IMR-90 (cell line): ENCODE results near the gene ATP2C2. TPM values are rescaled to one million over a fixed set of nuclear protein-coding genes. Genes with fewer than 3 reads are reported as not detected.

Experiments
- ATAC-seq: fragments of 200-7000 bp; cut with Tn5 transposase; 2 replicates; pipeline ENCODE4 v1.9.1; 2020; ENCODE audit warnings: low read depth, mild to moderate bottlenecking, moderate library complexity
- BruUV-seq: library from RNA; stranded (reverse); fragments of 400-500 nt; replicated peaks from 2 replicates; lab custom pipeline; 2021; lab: Mats Ljungman, UMichigan
- CTCF ChIA-PET: fragments of 300-600 bp; formaldehyde crosslinking; extraction: SDS; loops from one replicate; lab custom pipeline; 2021; ENCODE audit warnings: antibody characterized with exemption; lab: Yijun Ruan, JAX
- POLR2A ChIA-PET: fragments of 300-600 bp; sonication (Branson Sonifier 250); formaldehyde crosslinking; loops from one replicate; lab custom pipeline; 2022; ENCODE audit warnings: antibody characterized with exemption; ENCODE audit not compliant: unreplicated experiment; lab: Charles Lee
- DNase-seq: peaks from one replicate; pipeline ENCODE4 v3.0.0; 2013
- H2AFZ ChIP-seq: replicated peaks from 2 replicates; pipeline ENCODE3; 2013; ENCODE audit warnings: low read length, mild to moderate bottlenecking; ENCODE audit not compliant: poor library complexity
- H2AK5ac ChIP-seq: 2 replicates; pipeline ENCODE4 v1.6.1; 2013; ENCODE audit warnings: low read depth, low read length, inconsistent platforms
- H2AK9ac ChIP-seq: replicated peaks from 2 replicates; pipeline ENCODE3; 2013; ENCODE audit warnings: mild to moderate bottlenecking, low read depth, low read length, moderate library complexity; ENCODE audit not compliant: poor library complexity
- H2BK120ac ChIP-seq: 2 replicates; pipeline ENCODE4 v1.6.1; 2013; ENCODE audit warnings: low read depth, low read length, inconsistent platforms
- H2BK15ac ChIP-seq: 3 replicates; pipeline ENCODE4 v1.6.1; 2013; ENCODE audit warnings: low read depth, low read length, inconsistent platforms
- H2BK20ac ChIP-seq: 2 replicates; pipeline ENCODE4 v1.6.1; 2013; ENCODE audit warnings: low read depth, mild to moderate bottlenecking, inconsistent platforms, low read length, moderate library complexity
- H2BK5ac ChIP-seq: 2 replicates; pipeline ENCODE4 v1.6.1; 2013; ENCODE audit warnings: mild to moderate bottlenecking, low read depth, low read length, inconsistent platforms; ENCODE audit not compliant: poor library complexity, severe bottlenecking
- H3K14ac ChIP-seq: replicated peaks from 2 replicates; pipeline ENCODE4 v1.6.1; 2013; ENCODE audit warnings: low read depth, low read length, inconsistent platforms
- H3K18ac ChIP-seq: 2 replicates; pipeline ENCODE4 v1.6.1; 2013; ENCODE audit warnings: low read depth, low read length, control low read depth
- H3K23ac ChIP-seq: 2 replicates; pipeline ENCODE4 v1.6.1; 2013; ENCODE audit warnings: low read depth, low read length, inconsistent platforms
- H3K27ac ChIP-seq: 2 replicates; pipeline ENCODE4 v1.5.1; 2013; ENCODE audit warnings: mild to moderate bottlenecking, control low read depth, low read length; ENCODE audit not compliant: insufficient read depth
- H3K27me3 ChIP-seq: 2 replicates; pipeline ENCODE4 v1.6.1; 2013; ENCODE audit warnings: low read length; ENCODE audit not compliant: control insufficient read depth, insufficient read depth
- H3K36me3 ChIP-seq: 2 replicates; pipeline ENCODE4 v1.6.1; 2013; ENCODE audit warnings: low read length, mixed read lengths; ENCODE audit not compliant: control insufficient read depth, insufficient read depth
- H3K4ac ChIP-seq: 2 replicates; pipeline ENCODE4 v1.6.1; 2013; ENCODE audit warnings: low read depth, low read length, inconsistent platforms
- H3K4me1 ChIP-seq: 2 replicates; pipeline ENCODE4 v1.6.1; 2013; ENCODE audit warnings: low read length, mixed read lengths; ENCODE audit not compliant: control insufficient read depth, insufficient read depth
- H3K4me2 ChIP-seq: 2 replicates; pipeline ENCODE4 v1.6.1; 2013; ENCODE audit warnings: low read depth, mild to moderate bottlenecking, control low read depth, low read length, moderate library complexity
- H3K4me3 ChIP-seq: 2 replicates; pipeline ENCODE4 v1.5.1; 2013; ENCODE audit warnings: low read depth, mild to moderate bottlenecking, control low read depth, low read length, moderate library complexity; ENCODE audit not compliant: insufficient read depth
- H3K56ac ChIP-seq: 2 replicates; pipeline ENCODE4 v1.6.1; 2013; ENCODE audit warnings: low read length, inconsistent platforms; ENCODE audit not compliant: insufficient read depth; ENCODE audit errors: extremely low read depth
- H3K79me1 ChIP-seq, 2 experiments: 2 replicates each; pipeline ENCODE4 v1.6.1; 2013; ENCODE audit warnings: low read length in 2 of 2, inconsistent platforms in 1 of 2, low read depth in 1 of 2
- H3K9ac ChIP-seq: 2 replicates; pipeline ENCODE4 v1.6.1; 2013; ENCODE audit warnings: low read depth, low read length, control low read depth
- H3K9me1 ChIP-seq: 2 replicates; pipeline ENCODE4 v1.6.1; 2013; ENCODE audit warnings: low read length, inconsistent platforms; ENCODE audit not compliant: insufficient read depth
- H3K9me3 ChIP-seq: 2 replicates; pipeline ENCODE4 v1.6.1; 2013; ENCODE audit warnings: low read length; ENCODE audit not compliant: control insufficient read depth, insufficient read depth
- H4K20me1 ChIP-seq: 2 replicates; pipeline ENCODE4 v1.6.1; 2013; ENCODE audit warnings: low read length, inconsistent platforms; ENCODE audit not compliant: insufficient read depth
- H4K5ac ChIP-seq: 2 replicates; pipeline ENCODE4 v1.6.1; 2013; ENCODE audit warnings: mild to moderate bottlenecking, low read depth, low read length, control low read depth
- H4K8ac ChIP-seq, 2 experiments: 2 replicates each; pipeline ENCODE4 v1.6.1; 2013; ENCODE audit warnings: low read depth in 2 of 2, low read length in 2 of 2, control low read depth in 1 of 2, inconsistent platforms in 1 of 2
- H4K91ac ChIP-seq: 2 replicates; pipeline ENCODE4 v1.6.1; 2013; ENCODE audit warnings: low read depth, low read length, inconsistent platforms; ENCODE audit not compliant: insufficient read depth
- CEBPB ChIP-seq: IDR thresholded peaks from 2 replicates; pipeline ENCODE4 v1.6.1; 2012; ENCODE audit warnings: low read depth, low read length, improper control_type of control experiment
- CHD1 ChIP-seq: IDR thresholded peaks from 2 replicates; pipeline ENCODE4 v1.6.1; 2012; ENCODE audit warnings: low read depth, low read length, improper control_type of control experiment
- ELK1 ChIP-seq: fragments of 150-350 bp; IDR thresholded peaks from 2 replicates; pipeline ENCODE4 v1.6.1; 2016; ENCODE audit warnings: low read depth, mild to moderate bottlenecking, low read length, moderate library complexity, borderline replicate concordance
- FOS ChIP-seq: fragments of 150-350 bp; IDR thresholded peaks from 2 replicates; pipeline ENCODE4 v1.6.1; 2016; ENCODE audit warnings: low read depth, low read length
- MAFK ChIP-seq: IDR thresholded peaks from 2 replicates; pipeline ENCODE4 v1.6.1; 2012; ENCODE audit warnings: low read depth, low read length, improper control_type of control experiment
- MAZ ChIP-seq: IDR thresholded peaks from 2 replicates; pipeline ENCODE4 v1.6.1; 2012; ENCODE audit warnings: low read depth, mild to moderate bottlenecking, low read length, improper control_type of control experiment, moderate library complexity, borderline replicate concordance
- MXI1 ChIP-seq: IDR thresholded peaks from 2 replicates; pipeline ENCODE4 v1.6.1; 2012; ENCODE audit warnings: low read depth, mild to moderate bottlenecking, low read length, moderate library complexity, borderline replicate concordance
- NFE2L2 ChIP-seq: fragments of 150-350 bp; IDR thresholded peaks from 2 replicates; pipeline ENCODE4 v1.6.1; 2016; ENCODE audit warnings: low read depth, mild to moderate bottlenecking, low read length
- RAD21 ChIP-seq: IDR thresholded peaks from 2 replicates; pipeline ENCODE4 v1.6.1; 2012; ENCODE audit warnings: low read length, improper control_type of control experiment
- RCOR1 ChIP-seq: IDR thresholded peaks from 2 replicates; pipeline ENCODE4 v1.6.1; 2012; ENCODE audit warnings: mild to moderate bottlenecking, low read length, improper control_type of control experiment; ENCODE audit not compliant: insufficient replicate concordance
- RFX5 ChIP-seq: IDR thresholded peaks from 2 replicates; pipeline ENCODE4 v1.8.0; 2012; ENCODE audit warnings: low read depth, mild to moderate bottlenecking, low read length, moderate library complexity
- USF2 ChIP-seq: fragments of 150-350 bp; IDR thresholded peaks from 2 replicates; pipeline ENCODE4 v1.6.1; 2017; ENCODE audit warnings: mild to moderate bottlenecking, antibody characterized with exemption, low read length, low read depth
- WGBS, 2 experiments: methylation state at CpG; one replicate each; pipeline versions ENCODE4 v1.1.5 to v1.1.7; 2013; ENCODE audit warnings: missing lambda C conversion rate in 2 of 2; ENCODE audit not compliant: insufficient read length in 1 of 2; ENCODE audit errors: extremely low coverage in 2 of 2; 5-methylcytosine and 5-hydroxymethylcytosine counted together
- dilution Hi-C: fragments of 300-500 bp; cut with HindIII; formaldehyde crosslinking; loops from one replicate; pipeline ENCODE4 v1.14.3; 2018; ENCODE audit warnings: low sequenced_read_pairs; ENCODE audit not compliant: unreplicated experiment
- in situ Hi-C: fragments of 300-500 bp; cut with MboI; formaldehyde crosslinking; loops from 3 replicates; pipeline ENCODE4 v1.14.3; 2019; ENCODE audit warnings: low sequenced_read_pairs, inconsistent platforms, mixed read lengths
- intact Hi-C: fragments of 100-400 bp; cut with micrococcal nuclease; formaldehyde crosslinking; loops from 2 replicates; pipeline ENCODE4 v1.10.0; 2022
- polyA plus RNA-seq, 3 experiments: library from polyadenylated mRNA; depleted of rRNA; stranded (reverse); fragments of >200 nt; gene quantifications; 2 replicates each; pipeline ENCODE4 v1.2.3, GENCODE V29; 2012; ENCODE audit warnings: low replicate concordance in 1 of 3
- total RNA-seq: library from RNA; depleted of rRNA; stranded (reverse); fragments of >200 nt; gene quantifications from 2 replicates; pipeline ENCODE4 v1.2.3, GENCODE V29; 2012

The ATP2C2 gene
- total and polyA plus RNA-seq, 2 of the 4 experiments (the other 2 are of a cell fraction) = not detected

GRCh38 chr16:84458606-84459532, 90.5 kb downstream of the ATP2C2 start:
- Histone ChIP-seq H3K14ac (no peak overlapping the region), H3K27ac (no peak overlapping the region), H2BK5ac (no peak overlapping the region), H3K23ac (no peak overlapping the region), H2BK15ac (no peak overlapping the region), H3K56ac (no peak overlapping the region), H3K79me1 (peaks cover 0 to 16% of the 10 kb centered on the region in 2 experiments; a peak in 2 of 4 replicates), H4K20me1 (no peaks in the 10 kb centered on the region), H3K4me2 (no peak overlapping the region), H3K4me1 (no peaks in the 10 kb centered on the region), H3K18ac (no peak overlapping the region), H3K36me3 (peaks cover 32% of the 10 kb centered on the region), H4K91ac (no peak overlapping the region), H2BK20ac (no peak overlapping the region), H3K27me3 (no peaks in the 10 kb centered on the region), H3K9me3 (no peaks in the 10 kb centered on the region; the same call in 1 of the 2 replicates), H2BK120ac (no peak overlapping the region), H4K8ac (no peak overlapping the region), H3K4ac (no peak overlapping the region), H2AK5ac (no peak overlapping the region), H2AK9ac (no peak overlapping the region), H3K9ac (no peak overlapping the region), H3K9me1 (0 out of 2 replicates have a peak, but pooled peaks cover 6% of the 10 kb centered on the region), H4K5ac (no peak overlapping the region), H3K4me3 (no peak overlapping the region), H2AFZ (no peak overlapping the region)
- DNase-seq (no peak), ATAC-seq (no peak)
- dilution Hi-C loops = no loop called here
- BruUV-seq = no TSS peak
- in situ Hi-C loops = no loop called here
- 93% methylated on average over 16 of the region's 38 CpGs; no CpG with 5 or more reads in 1 of the 2 experiments for WGBS, 2 experiments
- no peak for TF ChIP-seq RFX5
- TF ChIP-seq CHD1 = no peak
- TF ChIP-seq ELK1 = no peak
- TF ChIP-seq USF2 = no peak
- TF ChIP-seq RCOR1 = no peak
- no peak for TF ChIP-seq NFE2L2
- TF ChIP-seq RAD21 = no peak
- TF ChIP-seq MAFK = no peak
- TF ChIP-seq MAZ = no peak
- no peak for TF ChIP-seq MXI1
- TF ChIP-seq CEBPB = no peak
- TF ChIP-seq FOS = no peak
- CTCF ChIA-PET = no interaction called here
- POLR2A ChIA-PET = no interaction called here
- intact Hi-C loops = no loop called here
